Measurements from ENCODE around the gene DNAAF3. TPM values are rescaled to one million over a fixed set of nuclear protein-coding genes. Genes with fewer than 3 reads are reported as not detected.
A peak's percentile ranks its signal among the peaks of the same experiment; 100 is the strongest.
"Not testable (repeated sequence)": the region's sequence is repeated elsewhere in the genome, so short reads cannot be mapped to it uniquely, and the experiment has no call there.

Gene DNAAF3
- total and polyA plus RNA-seq, 4 experiments from 2014 or later, result 0.93 TPM; not detected in 3

DNA sequence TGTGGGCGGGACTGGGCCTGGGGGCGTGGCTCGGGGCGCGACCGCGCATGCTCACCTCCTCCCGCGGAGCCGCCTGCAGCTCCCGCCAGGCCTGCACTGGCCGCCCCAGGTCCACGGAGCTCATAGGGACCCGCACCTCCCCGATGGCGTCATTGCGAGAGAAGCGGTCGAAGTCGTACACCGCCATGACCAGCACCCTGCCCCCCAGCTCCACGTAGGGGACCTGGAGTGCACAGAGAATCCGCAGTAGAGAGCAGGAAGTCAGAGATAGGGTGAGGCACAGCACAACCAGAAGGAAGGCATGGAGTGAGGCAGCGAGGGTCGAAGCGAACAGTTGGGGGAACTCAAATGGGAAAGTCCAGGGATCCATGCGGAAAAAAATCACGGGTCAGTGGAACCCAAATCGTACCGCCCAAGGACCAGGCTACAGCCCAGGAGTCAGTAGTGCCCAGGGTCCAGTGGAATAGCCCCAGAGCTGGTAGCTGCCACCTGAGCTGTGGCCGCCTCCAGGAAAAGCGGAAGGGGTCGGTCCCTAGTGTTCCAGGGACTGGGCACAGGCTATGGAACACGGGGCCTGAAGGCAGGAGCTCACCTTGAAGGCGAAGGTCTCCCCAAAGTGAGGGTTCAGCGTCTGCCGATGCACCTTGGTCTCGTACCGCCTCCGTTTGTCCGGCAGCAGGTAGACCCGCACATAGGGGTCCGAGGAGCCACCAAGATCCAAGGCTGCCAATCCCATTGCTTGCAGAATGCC, 8.9 kb upstream of the DNAAF3 start:
- Mint-ChIP-seq H3K9me3 (peaks cover 0 to 4% (median 2%) of the 10 kb centered on the region in 8 donors), H3K27ac (peak overlapping the region in 3 of 7 donors; percentile 22 to 62 (median 28)), H3K4me1 (peaks cover 12 to 55% (median 27%) of the 10 kb centered on the region in 4 donors), H3K36me3 (peaks cover 0 to 3% of the 10 kb centered on the region in 2 donors), H3K4me3 (no peak overlapping the region), H3K27me3 (peaks cover 53 to 64% of the 10 kb centered on the region in 2 donors)
- Histone ChIP-seq H3K36me3 (ENCODE audit: insufficient read depth, low read length) (no peaks in the 10 kb centered on the region), H3K27me3 (ENCODE audit: insufficient read depth, low read length) (peaks cover 39% of the 10 kb centered on the region), H3K9me3 (ENCODE audit: control insufficient read depth in 1 of 2, low read length in 2 of 2) (no peaks in the 10 kb centered on the region), H3K27ac (ENCODE audit: low read depth, low read length) (no peak overlapping the region), H3K4me1 (ENCODE audit: insufficient read depth, low read length) (peaks cover 34% of the 10 kb centered on the region), H3K4me3 (ENCODE audit: low read length in 2 of 2) (no peak overlapping the region)
- ChIA-PET POLR2A (ENCODE audit: partially characterized antibody) (no interaction called here), CTCF (ENCODE audit: partially characterized antibody) (interaction anchor here (2.2 kb wide), 1 partner anchor 15 kb away, joined by 10 read pairs; no protein-coding TSS in a partner anchor)
- intact Hi-C loops (cut with micrococcal nuclease), result no loop called here
- no peak for DNase-seq

DNA sequence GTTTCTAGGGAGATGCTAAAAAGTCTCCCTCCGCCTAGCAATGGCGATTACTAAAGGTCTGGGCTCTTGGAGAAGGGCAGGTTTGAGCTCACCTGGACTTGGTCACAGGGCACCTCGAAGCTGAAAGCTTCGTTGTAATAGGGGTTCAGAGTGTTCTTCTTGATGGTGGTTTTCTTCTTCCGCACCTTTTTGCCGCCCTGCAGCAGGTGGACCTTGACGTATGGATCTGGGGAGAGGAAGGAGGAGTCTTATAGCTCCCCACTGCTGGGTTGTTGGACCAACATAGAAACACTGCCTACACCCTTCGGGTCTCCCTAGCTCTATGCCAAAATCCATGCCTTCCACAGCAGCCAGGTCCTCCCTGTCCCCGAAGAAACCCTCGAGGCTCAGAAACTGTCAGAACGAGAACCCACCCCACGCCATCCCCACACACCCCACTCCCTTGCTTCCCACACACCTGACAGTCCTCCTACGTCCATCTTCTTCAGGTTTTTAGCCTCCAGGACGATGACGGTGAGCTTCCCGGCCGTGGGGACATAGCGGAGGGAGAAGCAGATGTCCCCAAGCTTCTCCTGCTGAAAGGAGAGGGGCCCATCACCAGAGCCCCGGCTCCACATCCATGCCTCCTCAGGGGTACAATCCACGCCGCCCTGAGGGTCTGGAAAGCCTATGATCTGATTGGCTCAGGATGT, 8.2 kb upstream of the DNAAF3 start:
- H3K27ac ChIP-seq (ENCODE audit: low read depth, low read length), result no peak overlapping the region
- H3K4me1 Mint-ChIP-seq, result peaks cover 8 to 48% (median 23%) of the 10 kb centered on the region in 4 donors

DNA sequence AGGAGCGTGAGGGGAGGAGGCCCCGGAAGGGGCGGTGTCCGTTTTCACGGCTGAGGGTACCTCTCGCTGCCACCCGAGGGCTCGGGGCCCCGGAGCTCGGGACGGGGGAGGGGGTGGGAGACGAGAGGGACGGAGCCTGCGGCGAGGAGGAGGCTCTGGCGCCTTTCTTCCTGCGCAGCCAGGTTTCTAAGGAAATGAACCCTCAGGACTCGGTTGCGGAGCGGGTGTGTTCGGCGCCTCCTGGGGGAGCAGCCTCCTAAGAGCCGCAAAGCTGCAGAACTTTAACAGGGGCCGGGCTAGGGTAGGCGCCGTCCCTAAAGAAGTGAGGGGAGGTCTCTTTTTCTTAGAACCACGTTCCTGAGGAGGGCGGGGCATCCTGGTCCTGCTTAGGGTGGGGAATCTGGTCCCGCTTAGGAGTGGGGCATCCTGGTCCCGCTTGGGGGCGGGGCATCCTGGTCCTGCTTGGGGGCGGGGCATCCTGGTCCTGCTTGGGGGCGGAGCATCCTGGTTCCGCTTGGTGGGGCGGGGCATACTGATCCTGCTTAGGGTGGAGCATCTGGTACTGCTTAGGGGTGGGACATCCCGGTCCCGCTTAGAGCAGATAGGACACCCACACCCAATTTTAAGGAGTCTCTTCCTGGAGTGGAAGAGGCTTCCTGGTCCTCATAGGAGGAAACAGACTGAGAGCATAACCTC, 7.4 kb upstream of the DNAAF3 start:
- peaks cover 20% of the 10 kb centered on the region for H3K4me1 ChIP-seq (ENCODE audit: insufficient read depth, low read length)
- peaks cover 42% of the 10 kb centered on the region for H3K27me3 ChIP-seq (ENCODE audit: insufficient read depth, low read length)
- no peaks in the 10 kb centered on the region for H3K36me3 ChIP-seq (ENCODE audit: insufficient read depth, low read length)
- CTCF ChIA-PET (ENCODE audit: partially characterized antibody), result interaction anchor here (2.2 kb wide), 1 partner anchor 14 kb away, joined by 10 read pairs; no protein-coding TSS in a partner anchor
- H3K9me3 ChIP-seq (ENCODE audit: control insufficient read depth in 1 of 2, low read length in 2 of 2), result no peaks in the 10 kb centered on the region
- H3K9me3 Mint-ChIP-seq, result peaks cover 0 to 2% (median 0%) of the 10 kb centered on the region in 8 donors
- POLR2A ChIA-PET (ENCODE audit: partially characterized antibody), result interaction anchor here (0.6 kb wide), 1 partner anchor 715 kb away, joined by 3 read pairs; no protein-coding TSS in a partner anchor
- peaks cover 55 to 64% of the 10 kb centered on the region in 2 donors for H3K27me3 Mint-ChIP-seq
- no peak overlapping the region for H3K27ac ChIP-seq (ENCODE audit: low read depth, low read length)
- intact Hi-C loops (cut with micrococcal nuclease), result no loop called here
- peak overlapping the region in 7 of 8 donors; percentile 52 to 75 (median 64) for H3K4me3 Mint-ChIP-seq
- no peak overlapping the region for H3K27ac Mint-ChIP-seq
- H3K4me1 Mint-ChIP-seq, result peaks cover 5 to 40% (median 18%) of the 10 kb centered on the region in 4 donors
- H3K4me3 ChIP-seq (ENCODE audit: low read length in 2 of 2), result peak overlapping the region in 1 of 2 donors; percentile 11
- H3K36me3 Mint-ChIP-seq, result no peaks in the 10 kb centered on the region
- no peak for DNase-seq

More for the DNA sequence above, 8.2 kb upstream of the DNAAF3 start:
- peaks cover 0 to 3% of the 10 kb centered on the region in 2 donors for H3K36me3 Mint-ChIP-seq
- H3K9me3 Mint-ChIP-seq, result peaks cover 0 to 3% (median 2%) of the 10 kb centered on the region in 8 donors
- no peak for DNase-seq
- Histone ChIP-seq H3K36me3 (ENCODE audit: insufficient read depth, low read length) (no peaks in the 10 kb centered on the region), H3K9me3 (ENCODE audit: control insufficient read depth in 1 of 2, low read length in 2 of 2) (no peaks in the 10 kb centered on the region), H3K4me1 (ENCODE audit: insufficient read depth, low read length) (peaks cover 27% of the 10 kb centered on the region), H3K27me3 (ENCODE audit: insufficient read depth, low read length) (peaks cover 42% of the 10 kb centered on the region), H3K4me3 (ENCODE audit: low read length in 2 of 2) (peak overlapping the region in 1 of 2 donors; percentile 11)
- CTCF ChIA-PET (ENCODE audit: partially characterized antibody), result interaction anchor here (2.2 kb wide), 1 partner anchor 15 kb away, joined by 10 read pairs; no protein-coding TSS in a partner anchor
- intact Hi-C loops (cut with micrococcal nuclease), result no loop called here
- POLR2A ChIA-PET (ENCODE audit: partially characterized antibody), result no interaction called here
- H3K27me3 Mint-ChIP-seq, result peaks cover 54 to 63% of the 10 kb centered on the region in 2 donors
- peak overlapping the region in 1 of 7 donors; percentile 70 for H3K27ac Mint-ChIP-seq
- peak overlapping the region in 5 of 8 donors; percentile 32 to 75 (median 65) for H3K4me3 Mint-ChIP-seq

DNA sequence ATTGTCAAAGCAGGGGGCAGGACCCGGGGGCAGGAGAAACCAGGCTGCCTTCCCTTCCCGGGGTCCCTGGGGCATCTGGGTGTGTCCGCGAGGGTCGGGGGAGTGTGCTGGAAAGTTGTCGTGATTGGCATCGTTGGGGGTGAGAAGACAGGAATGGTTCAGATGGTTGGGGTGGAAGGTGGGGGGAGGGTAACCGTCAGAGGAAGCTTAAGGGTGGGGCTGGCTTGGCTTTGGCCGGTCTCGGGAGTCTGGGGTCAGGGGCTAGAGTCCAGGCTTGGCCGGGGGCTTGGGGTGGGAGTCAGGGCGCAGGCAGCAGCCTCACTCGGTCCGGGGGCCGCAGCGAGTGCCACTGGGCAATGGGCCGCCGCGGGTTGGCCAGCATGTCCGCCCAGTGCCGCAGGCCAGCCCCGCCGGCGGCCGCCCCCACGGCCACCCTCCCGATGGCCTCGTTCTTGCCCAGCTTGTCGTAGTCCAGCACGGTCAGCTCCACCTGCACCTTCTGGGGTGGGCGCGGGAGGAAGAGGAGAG, 6.8 kb upstream of the DNAAF3 start:
- H3K4me3 Mint-ChIP-seq, result peak overlapping the region; percentile 43 to 75 (median 62)
- H3K4me1 ChIP-seq (ENCODE audit: insufficient read depth, low read length), result peaks cover 15% of the 10 kb centered on the region
- CTCF ChIA-PET (ENCODE audit: partially characterized antibody), result no interaction called here
- H3K9me3 Mint-ChIP-seq, result peaks cover 0 to 2% (median 0%) of the 10 kb centered on the region in 8 donors
- no peaks in the 10 kb centered on the region for H3K36me3 ChIP-seq (ENCODE audit: insufficient read depth, low read length)
- H3K4me1 Mint-ChIP-seq, result peaks cover 2 to 35% (median 14%) of the 10 kb centered on the region in 4 donors
- H3K9me3 ChIP-seq (ENCODE audit: control insufficient read depth in 1 of 2, low read length in 2 of 2), result no peaks in the 10 kb centered on the region
- POLR2A ChIA-PET (ENCODE audit: partially characterized antibody), result interaction anchor here (0.6 kb wide), 1 partner anchor 714 kb away, joined by 3 read pairs; no protein-coding TSS in a partner anchor
- H3K4me3 ChIP-seq (ENCODE audit: low read length in 2 of 2), result no peak overlapping the region
- no peaks in the 10 kb centered on the region for H3K36me3 Mint-ChIP-seq
- no peak overlapping the region for H3K27ac ChIP-seq (ENCODE audit: low read depth, low read length)
- no peak for DNase-seq
- intact Hi-C loops (cut with micrococcal nuclease), result no loop called here
- peak overlapping the region in 1 of 7 donors; percentile 19 for H3K27ac Mint-ChIP-seq
- peaks cover 53 to 61% of the 10 kb centered on the region in 2 donors for H3K27me3 Mint-ChIP-seq
- H3K27me3 ChIP-seq (ENCODE audit: insufficient read depth, low read length), result peaks cover 42% of the 10 kb centered on the region

DNA sequence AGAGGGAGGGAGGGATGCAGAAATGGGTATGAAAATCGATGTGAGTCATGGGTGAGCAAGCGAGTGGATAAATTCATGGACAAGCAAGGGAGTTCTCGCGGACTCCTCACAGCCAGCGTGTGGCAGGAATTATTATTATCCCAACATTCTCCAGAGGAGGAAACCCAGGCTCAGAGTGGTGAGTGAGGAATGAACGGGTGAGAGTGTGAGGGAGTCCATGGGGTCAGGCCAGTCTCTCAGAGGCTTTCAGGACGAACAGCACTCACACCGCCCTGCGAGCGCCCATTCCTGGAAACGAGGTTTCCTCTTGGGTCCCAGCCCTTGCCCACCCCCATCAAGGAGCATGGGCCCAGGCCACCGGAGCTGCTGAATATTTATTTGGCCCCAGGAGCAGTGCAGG, 6.3 kb upstream of the DNAAF3 start:
- DNase-seq, result no peak
- H3K4me3 ChIP-seq (ENCODE audit: low read length in 2 of 2), result no peak overlapping the region
- no peak overlapping the region for H3K27ac ChIP-seq (ENCODE audit: low read depth, low read length)
- peak overlapping the region in 5 of 8 donors; percentile 53 to 73 (median 70) for H3K4me3 Mint-ChIP-seq
- H3K4me1 Mint-ChIP-seq, result peaks cover 2 to 31% (median 13%) of the 10 kb centered on the region in 4 donors
- peaks cover 53 to 61% of the 10 kb centered on the region in 2 donors for H3K27me3 Mint-ChIP-seq
- CTCF ChIA-PET (ENCODE audit: partially characterized antibody), result no interaction called here
- peaks cover 40% of the 10 kb centered on the region for H3K27me3 ChIP-seq (ENCODE audit: insufficient read depth, low read length)
- POLR2A ChIA-PET (ENCODE audit: partially characterized antibody), result no interaction called here
- no peaks in the 10 kb centered on the region for H3K36me3 ChIP-seq (ENCODE audit: insufficient read depth, low read length)
- intact Hi-C loops (cut with micrococcal nuclease), result no loop called here
- H3K4me1 ChIP-seq (ENCODE audit: insufficient read depth, low read length), result peaks cover 15% of the 10 kb centered on the region
- H3K27ac Mint-ChIP-seq, result peak overlapping the region in 1 of 7 donors; percentile 19
- peaks cover 0 to 2% (median 0%) of the 10 kb centered on the region in 8 donors for H3K9me3 Mint-ChIP-seq
- no peaks in the 10 kb centered on the region for H3K9me3 ChIP-seq (ENCODE audit: control insufficient read depth in 1 of 2, low read length in 2 of 2)
- H3K36me3 Mint-ChIP-seq, result no peaks in the 10 kb centered on the region

DNA sequence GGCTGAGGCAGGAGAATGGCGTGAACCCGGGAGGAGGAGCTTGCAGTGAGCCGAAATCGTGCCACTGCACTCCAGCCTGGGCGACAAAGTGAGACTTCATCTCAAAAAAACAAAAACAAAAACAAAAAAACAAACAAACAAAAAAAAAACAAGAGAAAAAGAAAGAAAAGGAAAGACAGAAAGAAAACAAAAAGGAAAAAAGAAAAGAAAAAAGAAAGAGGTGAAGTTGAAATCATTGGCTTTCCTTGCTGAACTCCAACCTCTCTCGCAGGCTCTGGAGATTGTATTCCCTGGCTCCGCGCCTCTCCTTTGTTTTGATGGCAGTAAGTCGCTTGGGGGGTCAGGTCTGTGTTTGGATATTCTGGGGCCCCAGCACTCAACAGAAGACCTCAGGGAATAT, 5.9 kb upstream of the DNAAF3 start:
- H3K9me3 Mint-ChIP-seq; intact Hi-C loops (cut with micrococcal nuclease); H3K27ac ChIP-seq (ENCODE audit: low read depth, low read length); H3K4me3 ChIP-seq (ENCODE audit: low read length in 2 of 2); H3K36me3 ChIP-seq (ENCODE audit: insufficient read depth, low read length); H3K9me3 ChIP-seq (ENCODE audit: control insufficient read depth in 1 of 2, low read length in 2 of 2); POLR2A ChIA-PET (ENCODE audit: partially characterized antibody); H3K27ac Mint-ChIP-seq; DNase-seq; H3K36me3 Mint-ChIP-seq: not testable (repeated sequence)
- Mint-ChIP-seq H3K4me1 (peaks cover 2 to 29% (median 13%) of the 10 kb centered on the region in 4 donors), H3K27me3 (peaks cover 55 to 62% of the 10 kb centered on the region in 2 donors), H3K4me3 (peak overlapping the region in 2 of 8 donors; percentile 53 to 72)
- peaks cover 16% of the 10 kb centered on the region for H3K4me1 ChIP-seq (ENCODE audit: insufficient read depth, low read length)
- CTCF ChIA-PET (ENCODE audit: partially characterized antibody), result interaction anchor here (1.4 kb wide), 1 partner anchor 11 kb away, joined by 3 read pairs; no protein-coding TSS in a partner anchor
- H3K27me3 ChIP-seq (ENCODE audit: insufficient read depth, low read length), result peaks cover 39% of the 10 kb centered on the region
